Fibroblast of pulmonary artery (primary cell): ENCODE results near the gene TSHZ2.

ENCODE experiments used
- DNase-seq: peaks from one replicate; pipeline ENCODE4 v3.0.0-alpha.2; 2010; ENCODE audit warnings: low read depth
- H3K4me3 ChIP-seq: replicated peaks from 2 replicates; pipeline ENCODE4 v1.5.1; 2011; ENCODE audit warnings: low read depth, mild to moderate bottlenecking, control low read depth, low read length, moderate library complexity
- CTCF ChIP-seq: IDR thresholded peaks from 2 replicates; pipeline ENCODE4 v1.5.1; 2011; ENCODE audit warnings: mild to moderate bottlenecking, control low read depth, low read length, inconsistent platforms; ENCODE audit errors: missing control alignments

The TSHZ2 gene

GRCh38 chr20:53142225-53143127 is 170.3 kb downstream of the TSHZ2 start:
- no peak for DNase-seq
- no peak for TF ChIP-seq CTCF
- H3K4me3 ChIP-seq: no peak overlapping the region

GRCh38 chr20:53146201-53146891 is 174.2 kb downstream of the TSHZ2 start:
- H3K4me3 ChIP-seq: no peak overlapping the region
- DNase-seq: no peak
- TF ChIP-seq CTCF: no peak

GRCh38 chr20:53148771-53149147 is 176.6 kb downstream of the TSHZ2 start:
- no peak for TF ChIP-seq CTCF
- no peak overlapping the region for H3K4me3 ChIP-seq
- DNase-seq: no peak

- no peak for TF ChIP-seq CTCF
- DNase-seq: no peak
- no peak overlapping the region for H3K4me3 ChIP-seq
These were observed 177.2 kb downstream of the TSHZ2 start for GRCh38 chr20:53149148-53149889.

- H3K4me3 ChIP-seq: no peak overlapping the region
- no peak for TF ChIP-seq CTCF
- DNase-seq: no peak
These were observed 177.7 kb downstream of the TSHZ2 start for GRCh38 chr20:53149890-53150205.

- no peak for DNase-seq
- TF ChIP-seq CTCF: no peak
- H3K4me3 ChIP-seq: no peak overlapping the region
These were observed 178.4 kb downstream of the TSHZ2 start for GRCh38 chr20:53150532-53150931.
